Stimulated activated CD8-positive, alpha-beta memory T cell treated with anti-CD3 and anti-CD28 coated beads, Interleukin-7, amount 100 ng/mL, for 48 hours (primary cell): ENCODE measurements around the gene CCDC106.

ENCODE experiments used
- DNase-seq, 2 donors: peaks; one replicate each; pipeline ENCODE4 v3.0.0-alpha.2; 2020; ENCODE audit warnings: low read depth in 1 of 2; ENCODE audit errors: extremely low read depth in 1 of 2

Gene CCDC106

GRCh38 chr19:55647732-55648584, at the start of gene CCDC106:
Gene CCDC106, plus strand, starts transcription at chr19:55648212. Its CDS starts 835 bp downstream, at chr19:55649047.
- DNase-seq, result no peak

DNA sequence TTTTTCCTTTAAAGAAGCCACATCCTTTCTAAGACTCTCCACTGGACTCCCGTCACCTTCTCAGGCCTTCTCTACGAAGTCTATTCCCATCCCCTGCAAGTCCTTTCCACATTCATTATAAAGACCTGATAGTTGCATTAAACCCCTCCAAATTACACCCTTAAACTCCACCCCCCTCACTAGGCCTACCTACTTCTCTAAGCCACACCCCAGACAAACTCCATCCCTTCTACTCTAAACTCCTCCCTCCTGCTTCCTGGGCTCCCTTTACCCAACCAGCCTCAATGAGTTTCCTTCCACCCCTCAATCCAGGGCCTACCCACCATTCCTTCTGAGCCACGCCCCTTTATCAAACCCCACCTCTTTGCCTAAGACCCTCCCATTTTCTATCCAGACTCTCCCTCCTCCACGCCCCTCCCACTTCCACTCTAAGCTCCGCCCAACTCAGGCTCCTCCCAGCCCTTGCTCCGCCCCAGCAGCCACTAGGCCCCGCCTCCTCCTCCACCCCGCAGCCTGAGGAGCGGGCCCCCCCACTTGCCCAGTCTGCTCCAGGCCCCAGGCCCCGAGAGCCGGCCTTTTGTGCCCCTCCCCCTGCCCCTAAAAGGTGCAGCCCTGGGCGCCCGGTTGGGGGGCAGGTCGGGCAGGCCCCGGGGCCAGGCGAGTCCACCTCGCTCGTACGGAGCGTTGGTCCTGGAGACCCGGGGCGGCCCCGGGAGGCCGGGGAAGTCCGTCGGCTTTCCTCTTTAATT, 49.1 kb upstream of the CCDC106 start:
- DNase-seq, result peak; percentile 87 to 89

DNA sequence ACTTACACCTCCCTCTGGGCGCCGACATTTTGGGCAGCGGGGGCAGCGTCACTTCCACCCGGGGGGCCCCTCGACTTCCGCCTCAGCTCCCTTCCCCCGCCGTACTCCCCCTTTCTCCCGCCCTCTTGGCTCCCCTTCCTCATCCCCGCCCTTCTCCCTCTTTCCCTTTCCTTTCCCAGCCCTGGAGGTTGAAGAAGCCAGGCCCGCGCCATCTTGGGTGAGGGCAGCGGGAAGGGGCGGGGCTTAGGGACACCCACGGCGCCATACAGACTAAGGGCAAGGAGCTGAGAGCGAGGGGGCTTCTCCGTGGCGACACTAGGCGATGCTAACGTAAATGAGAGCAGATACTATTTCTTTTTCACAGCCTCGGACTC, 48.6 kb upstream of the CCDC106 start, which contains the start of gene FIZ1:
TSS of gene FIZ1 (minus strand) at position 50 of the 374 bp plus-strand sequence. CDS start 1,652 bp downstream, outside the sequence.
- peak; percentile 86 to 96 for DNase-seq

- DNase-seq, result peak; percentile 70 to 73
Observed at GRCh38 chr19:55599842-55600661, 48.0 kb upstream of the CCDC106 start, which contains the start of gene ZNF524. Gene ZNF524, plus strand, starts transcription at chr19:55600288. Its CDS starts 1,825 bp downstream, at chr19:55602113.

GRCh38 chr19:55600662-55601028, 47.4 kb upstream of the CCDC106 start:
- no peak for DNase-seq

DNA sequence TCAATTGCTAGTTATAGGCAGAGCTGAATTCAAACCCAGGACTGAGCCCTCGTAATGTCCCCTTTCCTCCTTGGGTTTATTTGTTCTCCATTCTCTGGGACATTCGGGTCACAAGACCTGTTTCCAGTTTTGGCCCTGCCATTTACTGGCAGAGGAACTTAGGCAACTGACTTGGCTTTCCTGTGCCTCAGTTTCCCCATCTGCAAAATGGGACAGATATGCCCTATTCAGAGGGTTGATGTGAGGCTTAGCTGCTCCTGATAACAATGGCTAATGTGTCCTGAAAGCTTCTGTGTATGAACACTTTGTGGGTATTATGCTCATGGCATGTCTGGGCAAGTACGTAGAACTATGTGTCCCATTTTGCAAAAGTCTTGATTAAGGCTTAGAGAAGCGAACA, 46.9 kb upstream of the CCDC106 start:
- no peak for DNase-seq

- DNase-seq, result no peak
Observed at GRCh38 chr19:55602104-55603001, 45.7 kb upstream of the CCDC106 start.

DNA sequence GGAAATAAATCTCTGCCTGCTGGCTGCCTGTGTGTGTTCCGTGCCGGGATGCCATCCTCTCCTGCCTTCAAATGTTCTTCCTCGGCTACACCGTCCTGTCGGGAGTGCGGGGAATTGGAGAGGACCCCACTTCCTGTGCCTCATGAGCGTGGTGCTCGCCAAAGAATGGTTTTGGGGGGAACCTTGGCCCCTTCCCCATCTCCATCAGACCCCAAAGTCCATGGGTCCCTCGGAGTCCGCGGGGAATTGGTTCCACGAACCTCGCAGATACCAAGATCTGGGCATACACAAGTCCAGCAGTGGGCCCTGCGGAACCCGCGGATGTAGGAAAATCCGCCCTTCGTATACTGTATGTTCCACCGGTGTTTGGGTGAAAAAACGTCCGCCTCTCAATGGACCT, 44.9 kb upstream of the CCDC106 start:
- DNase-seq, result no peak

DNA sequence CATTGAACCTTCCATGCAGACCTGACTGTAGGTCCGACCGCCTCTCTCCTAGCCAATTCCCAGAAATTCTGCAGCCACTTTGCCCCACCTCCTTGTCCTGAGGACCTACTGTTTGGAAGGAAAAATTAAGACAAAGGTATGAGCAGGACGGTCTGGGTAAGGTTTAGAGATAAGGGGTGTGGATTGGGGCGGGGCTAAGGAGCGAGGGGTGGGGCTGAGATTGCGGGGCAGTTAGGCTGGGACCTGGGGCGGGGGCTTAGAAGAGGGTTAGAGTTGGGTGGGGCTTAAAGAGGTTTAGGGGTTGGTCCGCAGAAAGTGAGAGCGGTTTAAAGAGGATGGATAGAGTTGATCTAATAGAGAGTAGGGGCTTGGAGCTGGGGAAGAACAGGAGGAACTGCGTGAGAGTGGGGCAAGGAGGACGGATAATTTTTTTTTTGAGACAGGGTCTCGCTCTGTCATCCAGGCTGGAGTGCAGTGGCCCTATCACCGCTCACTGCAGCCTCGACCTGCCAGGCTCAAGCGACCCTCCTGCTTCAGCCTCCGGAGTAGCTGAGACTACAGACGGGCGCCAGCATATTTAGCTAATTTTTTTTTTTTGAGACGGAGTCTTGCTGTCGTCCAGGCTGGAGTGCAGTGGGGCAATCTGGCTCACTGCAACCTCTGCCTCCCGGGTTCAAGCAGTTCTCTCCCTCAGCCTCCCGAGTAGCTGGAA, 44.3 kb upstream of the CCDC106 start:
- DNase-seq, result no peak

DNA sequence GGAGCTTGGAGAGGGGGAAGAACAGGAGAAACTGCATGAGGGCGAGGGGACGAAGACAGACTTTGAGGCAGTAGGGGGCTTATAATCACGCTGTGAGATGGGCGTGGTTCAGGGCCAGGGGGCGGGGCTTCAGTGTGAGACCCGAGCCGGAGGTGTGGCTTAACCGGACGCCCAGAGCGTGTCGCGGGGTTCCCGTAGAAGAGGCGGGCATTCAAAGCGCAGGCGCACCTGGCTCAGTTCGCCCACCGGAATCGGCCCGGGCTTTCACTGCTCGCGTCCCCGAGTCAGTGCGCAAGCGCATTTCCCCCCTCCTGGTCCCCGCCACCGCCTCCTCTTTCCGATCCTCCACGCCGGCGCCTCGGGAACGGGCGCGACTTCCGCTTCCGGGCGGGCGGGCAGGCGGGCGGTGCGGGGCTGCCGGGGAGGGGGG, 42.8 kb upstream of the CCDC106 start:
- DNase-seq, result peak; percentile 98 to 99

DNA sequence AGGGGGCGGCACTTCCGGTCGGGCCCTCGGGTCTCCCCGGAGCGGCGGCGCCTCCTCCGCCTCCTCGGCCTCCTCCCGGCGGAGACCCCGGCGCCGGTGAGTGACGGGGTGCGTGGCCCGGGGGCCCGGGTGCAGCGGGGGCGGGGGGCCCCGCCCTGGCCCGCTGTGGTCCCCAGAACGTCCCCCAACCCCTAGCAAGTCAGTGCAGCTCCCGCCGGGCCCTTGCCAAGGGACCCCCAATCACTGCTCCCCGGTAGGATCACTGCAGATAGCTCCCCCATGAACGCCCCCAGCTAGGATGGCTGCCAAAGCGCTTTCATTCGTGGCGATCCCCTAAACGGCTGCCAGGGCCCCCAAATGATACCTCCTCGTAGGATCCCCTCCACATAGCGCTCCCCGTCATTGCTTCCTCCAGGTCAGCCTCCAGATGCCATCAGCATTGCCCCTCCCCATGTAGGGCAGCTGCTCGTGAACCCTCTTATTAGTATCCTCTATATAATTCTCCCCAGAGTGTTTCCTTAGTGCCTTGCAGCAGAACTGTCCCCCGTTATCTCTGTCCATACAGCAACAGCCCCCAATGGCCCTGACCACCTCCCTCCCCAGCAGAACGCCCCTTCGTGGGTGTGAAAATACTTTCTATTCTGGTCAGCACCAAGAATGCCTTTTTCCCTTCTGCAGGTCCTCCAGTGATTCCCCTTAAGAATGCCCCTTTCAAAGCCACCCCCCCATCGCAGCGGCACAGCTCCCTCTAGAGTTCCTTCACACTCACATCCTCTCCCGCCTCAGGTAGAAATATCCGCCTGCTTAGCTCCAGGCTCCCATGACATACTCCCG, 42.2 kb upstream of the CCDC106 start, which contains the start of gene ZNF865:
TSS of gene ZNF865 (plus strand) at position 11 of the 834 bp plus-strand sequence. CDS start 7,972 bp downstream, outside the sequence.
- peak; percentile 38 to 61 for DNase-seq

DNA sequence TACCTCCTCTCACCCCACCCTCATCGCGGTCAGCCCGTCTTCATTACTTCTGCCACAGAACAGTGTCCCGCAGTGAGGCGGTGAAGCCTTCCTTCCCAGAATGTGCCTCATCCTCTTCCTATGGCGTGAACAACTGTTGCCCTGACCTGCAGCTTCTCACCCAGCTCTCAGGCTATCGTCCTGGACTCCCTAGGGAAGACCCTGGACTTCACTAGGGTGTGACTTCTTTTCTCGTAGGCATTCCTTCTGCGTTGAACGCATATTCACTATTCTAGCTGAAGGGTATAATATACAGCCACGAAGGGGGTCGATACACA, 41.6 kb upstream of the CCDC106 start:
- no peak for DNase-seq

GRCh38 chr19:55606817-55607216, 41.2 kb upstream of the CCDC106 start:
- DNase-seq, result no peak

DNA sequence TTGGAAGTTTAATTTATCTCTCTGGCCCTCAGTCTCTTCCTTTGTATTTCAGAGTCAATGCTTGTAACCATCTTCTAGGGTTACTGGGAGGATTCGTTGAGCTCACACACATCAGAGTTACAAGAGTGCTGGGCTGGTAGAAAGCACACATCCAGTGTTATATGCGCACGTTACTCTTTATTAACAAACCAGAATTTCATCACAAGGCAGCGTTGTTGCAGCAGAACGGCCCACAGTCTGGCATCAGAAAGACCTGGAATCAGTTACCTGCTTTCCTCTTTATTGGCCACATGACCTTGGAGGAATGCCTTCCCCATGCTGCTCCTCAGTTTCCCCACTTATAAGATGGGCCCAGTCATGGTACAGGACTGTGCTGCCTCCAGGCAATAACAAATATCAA, 38.7 kb upstream of the CCDC106 start:
- DNase-seq, result no peak

GRCh38 chr19:55611300-55611982, 36.6 kb upstream of the CCDC106 start:
- DNase-seq, result no peak

GRCh38 chr19:55611983-55612645, 35.9 kb upstream of the CCDC106 start:
- DNase-seq, result no peak

DNA sequence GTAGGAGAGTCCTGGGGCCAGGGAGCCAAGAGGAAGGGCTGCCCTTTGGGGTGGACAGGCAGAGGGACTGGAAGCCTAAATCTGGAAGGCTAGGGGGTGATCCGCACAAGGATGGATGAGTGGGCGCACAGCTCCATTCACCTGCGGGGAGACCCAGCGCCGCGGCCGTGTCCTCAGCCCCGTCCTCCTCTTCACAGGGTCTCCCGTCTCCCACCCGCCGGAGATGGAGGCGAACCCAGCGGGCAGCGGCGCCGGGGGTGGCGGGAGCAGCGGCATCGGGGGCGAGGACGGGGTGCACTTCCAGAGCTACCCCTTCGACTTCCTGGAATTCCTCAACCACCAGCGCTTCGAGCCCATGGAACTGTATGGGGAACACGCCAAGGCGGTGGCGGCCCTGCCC, 34.6 kb upstream of the CCDC106 start:
- DNase-seq, result no peak
